OCI-LY3 (cell line): ENCODE results near the gene OR2AT4.

Experiments used
- H2AFZ ChIP-seq: fragments of 200-600, 300-600 bp; shearing (Covaris generic); 2 replicates; pipeline ENCODE4 v1.6.0; 2014; ENCODE audit warnings: antibody characterized with exemption, low read depth, low read length
- H3K27ac ChIP-seq: fragments of 200-600, 300-600 bp; sonication (generic); 2 replicates; pipeline ENCODE4 v1.5.1; 2014; ENCODE audit warnings: mild to moderate bottlenecking, low read length, moderate library complexity, mixed read lengths
- H3K27me3 ChIP-seq: fragments of 200-600, 300-600 bp; sonication (generic); 2 replicates; pipeline ENCODE4 v1.6.1; 2014; ENCODE audit warnings: low read depth, low read length, mixed read lengths
- H3K36me3 ChIP-seq: fragments of 200-600, 300-600 bp; sonication (generic); replicated peaks from 2 replicates; pipeline ENCODE3; 2014; ENCODE audit warnings: low read depth, low read length, mixed read lengths
- H3K4me1 ChIP-seq: fragments of 300-600, 200-600 bp; sonication (generic); 2 replicates; pipeline ENCODE4 v1.6.1; 2014; ENCODE audit warnings: low read length, mixed read lengths
- H3K4me2 ChIP-seq: fragments of 200-600, 300-600 bp; sonication (generic); 2 replicates; pipeline ENCODE4 v1.6.1; 2014; ENCODE audit warnings: low read length, mixed read lengths
- H3K4me3 ChIP-seq: fragments of 300-600, 200-600 bp; sonication (generic); 2 replicates; pipeline ENCODE4 v1.5.1; 2014; ENCODE audit warnings: antibody characterized with exemption, mild to moderate bottlenecking, low read length, moderate library complexity
- H3K79me2 ChIP-seq: fragments of 300-600, 200-600 bp; shearing (Covaris generic); 2 replicates; pipeline ENCODE4 v1.6.1; 2014; ENCODE audit warnings: mild to moderate bottlenecking, low read length, mixed read lengths
- H3K9ac ChIP-seq: fragments of 300-600, 200-600 bp; shearing (Covaris generic); 2 replicates; pipeline ENCODE4 v1.6.0; 2014; ENCODE audit warnings: mild to moderate bottlenecking, low read length, moderate library complexity
- H3K9me3 ChIP-seq: fragments of 200-600, 300-600 bp; shearing (Covaris generic); 2 replicates; pipeline ENCODE4 v1.6.1; 2014; ENCODE audit warnings: low read length, mixed read lengths; ENCODE audit not compliant: insufficient read depth
- H4K20me1 ChIP-seq: fragments of 200-600, 300-600 bp; sonication (generic); 2 replicates; pipeline ENCODE4 v1.6.1; 2016; ENCODE audit warnings: low read length, mixed read lengths; ENCODE audit not compliant: insufficient read depth
- EZH2phosphoT487 ChIP-seq: fragments of 200-600 bp; shearing (Covaris generic); IDR thresholded peaks from 2 replicates; pipeline ENCODE4 v1.6.1; 2018; ENCODE audit warnings: antibody characterized with exemption, mixed run types, low read depth
- TF ChIP-seq, protein P1 (sequence below): fragments of 200-600, 300-600 bp; sonication (generic); IDR thresholded peaks from 2 replicates; pipeline ENCODE4 v1.5.1; 2014; ENCODE audit warnings: antibody characterized with exemption, low read length, low read depth

OR2AT4 gene

DNA sequence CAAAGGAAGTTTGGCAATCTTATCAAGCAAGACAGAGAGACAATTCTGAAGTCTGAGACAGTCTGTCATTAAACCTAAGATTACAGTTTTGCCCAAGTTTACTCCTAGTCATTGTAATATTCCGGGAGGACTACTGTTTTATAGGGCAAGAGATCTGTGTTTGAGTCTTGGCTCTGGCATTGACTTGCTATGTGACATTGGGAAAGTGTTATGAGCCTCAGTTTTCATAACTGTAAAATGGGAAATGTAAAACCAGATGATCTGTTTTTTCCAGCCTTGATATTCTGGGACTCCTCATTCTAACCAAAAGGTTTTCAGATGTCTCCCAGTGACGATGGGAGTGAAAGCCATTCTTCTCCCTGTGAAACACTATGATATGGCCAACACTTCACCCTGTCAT is 29.9 kb upstream of the OR2AT4 start:
- Histone ChIP-seq H3K4me1 (no peaks in the 10 kb centered on the region), H3K27ac (no peak overlapping the region), H3K4me3 (no peak overlapping the region), H4K20me1 (no peaks in the 10 kb centered on the region), H3K36me3 (no peaks in the 10 kb centered on the region), H2AFZ (no peak overlapping the region), H3K9me3 (no peaks in the 10 kb centered on the region), H3K27me3 (no peaks in the 10 kb centered on the region), H3K4me2 (no peak overlapping the region), H3K9ac (no peak overlapping the region), H3K79me2 (no peaks in the 10 kb centered on the region)
- TF ChIP-seq, protein P1, sequence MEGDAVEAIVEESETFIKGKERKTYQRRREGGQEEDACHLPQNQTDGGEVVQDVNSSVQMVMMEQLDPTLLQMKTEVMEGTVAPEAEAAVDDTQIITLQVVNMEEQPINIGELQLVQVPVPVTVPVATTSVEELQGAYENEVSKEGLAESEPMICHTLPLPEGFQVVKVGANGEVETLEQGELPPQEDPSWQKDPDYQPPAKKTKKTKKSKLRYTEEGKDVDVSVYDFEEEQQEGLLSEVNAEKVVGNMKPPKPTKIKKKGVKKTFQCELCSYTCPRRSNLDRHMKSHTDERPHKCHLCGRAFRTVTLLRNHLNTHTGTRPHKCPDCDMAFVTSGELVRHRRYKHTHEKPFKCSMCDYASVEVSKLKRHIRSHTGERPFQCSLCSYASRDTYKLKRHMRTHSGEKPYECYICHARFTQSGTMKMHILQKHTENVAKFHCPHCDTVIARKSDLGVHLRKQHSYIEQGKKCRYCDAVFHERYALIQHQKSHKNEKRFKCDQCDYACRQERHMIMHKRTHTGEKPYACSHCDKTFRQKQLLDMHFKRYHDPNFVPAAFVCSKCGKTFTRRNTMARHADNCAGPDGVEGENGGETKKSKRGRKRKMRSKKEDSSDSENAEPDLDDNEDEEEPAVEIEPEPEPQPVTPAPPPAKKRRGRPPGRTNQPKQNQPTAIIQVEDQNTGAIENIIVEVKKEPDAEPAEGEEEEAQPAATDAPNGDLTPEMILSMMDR, result no peak
- TF ChIP-seq EZH2phosphoT487, result no peak

DNA sequence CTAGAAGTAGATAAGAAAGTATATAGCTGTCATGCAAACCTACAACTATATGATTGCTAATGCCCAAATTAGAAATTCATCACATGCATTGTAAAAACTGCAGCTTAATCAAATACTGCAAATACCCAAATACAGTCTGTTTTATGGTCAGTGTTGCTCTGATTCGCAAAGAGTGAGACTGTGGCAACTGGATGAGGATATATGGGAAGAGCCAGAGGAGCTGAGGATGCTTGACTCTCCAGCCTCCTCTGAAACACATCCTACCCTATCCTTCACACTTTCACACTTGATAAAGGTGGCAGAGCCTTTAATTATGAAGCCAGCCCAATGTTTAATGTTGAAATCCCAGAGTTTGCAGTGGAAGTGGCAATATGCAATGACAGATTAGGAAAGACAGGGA is 21.9 kb upstream of the OR2AT4 start:
- Histone ChIP-seq H4K20me1 (no peaks in the 10 kb centered on the region), H3K27me3 (no peaks in the 10 kb centered on the region), H3K4me1 (no peaks in the 10 kb centered on the region), H3K9me3 (peaks cover 18% of the 10 kb centered on the region; the same call in 1 of the 2 replicates), H3K27ac (no peak overlapping the region), H3K9ac (no peak overlapping the region), H3K4me2 (no peak overlapping the region), H3K79me2 (no peaks in the 10 kb centered on the region), H3K4me3 (no peak overlapping the region), H2AFZ (no peak overlapping the region), H3K36me3 (peaks cover 33% of the 10 kb centered on the region)
- TF ChIP-seq, protein P1, result no peak
- no peak for TF ChIP-seq EZH2phosphoT487

DNA sequence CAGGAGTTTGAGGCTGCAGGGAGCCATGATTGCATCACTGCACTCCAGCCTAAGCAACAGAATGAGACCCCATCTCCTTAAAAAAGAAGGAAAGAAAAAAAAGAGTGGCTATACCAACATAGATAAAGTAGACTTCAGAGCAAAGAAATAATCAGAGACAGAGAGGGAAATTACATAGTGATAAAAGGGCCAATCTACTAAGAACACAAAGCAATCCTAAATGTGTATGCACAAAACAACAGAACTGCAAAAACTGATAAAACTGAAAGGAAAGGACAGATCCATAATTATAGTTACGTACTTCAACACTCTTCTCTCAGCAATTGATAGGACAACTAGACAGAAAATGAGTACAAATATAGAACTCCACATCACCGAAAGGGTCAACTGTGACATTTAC is 17.8 kb upstream of the OR2AT4 start:
- Histone ChIP-seq H3K4me1 (no peaks in the 10 kb centered on the region), H3K9ac (no peak overlapping the region), H3K27me3 (no peaks in the 10 kb centered on the region), H4K20me1 (no peaks in the 10 kb centered on the region), H3K9me3 (peaks cover 53% of the 10 kb centered on the region), H2AFZ (no peak overlapping the region), H3K36me3 (peaks cover 64% of the 10 kb centered on the region), H3K27ac (no peak overlapping the region), H3K79me2 (no peaks in the 10 kb centered on the region), H3K4me3 (no peak overlapping the region), H3K4me2 (no peak overlapping the region)
- TF ChIP-seq EZH2phosphoT487, result no peak
- TF ChIP-seq, protein P1, result no peak

DNA sequence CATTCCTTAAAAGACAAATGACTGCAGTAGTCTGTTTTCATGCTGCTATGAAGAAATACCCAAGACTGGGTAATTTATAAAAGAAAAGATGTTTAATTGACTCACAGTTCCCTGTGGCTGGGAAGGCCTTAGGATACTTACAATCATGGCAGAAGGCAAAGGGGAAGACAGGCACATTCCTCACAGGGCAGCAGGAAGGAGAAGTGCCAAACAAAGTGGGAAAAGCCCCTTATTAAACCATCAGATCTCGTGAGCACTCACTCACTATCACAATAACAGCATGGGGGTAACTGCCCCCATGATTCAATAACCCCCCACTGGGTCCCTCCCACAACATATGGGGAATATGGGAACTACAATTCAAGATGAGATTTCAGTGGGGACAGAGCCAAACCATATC is 16.4 kb upstream of the OR2AT4 start:
- Histone ChIP-seq H3K4me2 (no peak overlapping the region), H3K4me1 (no peaks in the 10 kb centered on the region), H3K27ac (no peak overlapping the region), H3K27me3 (no peaks in the 10 kb centered on the region), H3K79me2 (peaks cover 3% of the 10 kb centered on the region; the same call in 1 of the 2 replicates), H2AFZ (no peak overlapping the region), H3K9ac (no peak overlapping the region), H3K4me3 (no peak overlapping the region), H4K20me1 (no peaks in the 10 kb centered on the region), H3K9me3 (peaks cover 45% of the 10 kb centered on the region), H3K36me3 (peaks cover 66% of the 10 kb centered on the region)
- no peak for TF ChIP-seq EZH2phosphoT487
- TF ChIP-seq, protein P1, result no peak
